K562 (cell line): ENCODE measurements around the gene TANC1.

Experiments
- CEBPG ChIP-seq, 3 experiments: fragments of 200-800 bp in 1 of 3; sonication (Bioruptor generic) in 1 of 3; sonication (generic) in 1 of 3; formaldehyde crosslinking in 1 of 3; IDR thresholded peaks in 2 of 3; conservative IDR thresholded peaks in 1 of 3; 2 replicates each; pipeline versions ENCODE4 v1.6.1 to v1.8.0; 2016 to 2022; ENCODE audit warnings: missing compliant biosample characterization in 2 of 3, missing genetic modification characterization in 2 of 3, mild to moderate bottlenecking in 1 of 3, missing genetic modification reagents in 1 of 3
- POLR2AphosphoS2 ChIP-seq: IDR thresholded peaks from 2 replicates; pipeline ENCODE4 v1.6.1; 2012; ENCODE audit warnings: low read length, improper control_type of control experiment
- ZBTB26 ChIP-seq: fragments of 450-650 bp; formaldehyde crosslinking; IDR thresholded peaks from 2 replicates; pipeline ENCODE4 v1.4.0; 2022; ENCODE audit warnings: missing genetic modification characterization

DNA sequence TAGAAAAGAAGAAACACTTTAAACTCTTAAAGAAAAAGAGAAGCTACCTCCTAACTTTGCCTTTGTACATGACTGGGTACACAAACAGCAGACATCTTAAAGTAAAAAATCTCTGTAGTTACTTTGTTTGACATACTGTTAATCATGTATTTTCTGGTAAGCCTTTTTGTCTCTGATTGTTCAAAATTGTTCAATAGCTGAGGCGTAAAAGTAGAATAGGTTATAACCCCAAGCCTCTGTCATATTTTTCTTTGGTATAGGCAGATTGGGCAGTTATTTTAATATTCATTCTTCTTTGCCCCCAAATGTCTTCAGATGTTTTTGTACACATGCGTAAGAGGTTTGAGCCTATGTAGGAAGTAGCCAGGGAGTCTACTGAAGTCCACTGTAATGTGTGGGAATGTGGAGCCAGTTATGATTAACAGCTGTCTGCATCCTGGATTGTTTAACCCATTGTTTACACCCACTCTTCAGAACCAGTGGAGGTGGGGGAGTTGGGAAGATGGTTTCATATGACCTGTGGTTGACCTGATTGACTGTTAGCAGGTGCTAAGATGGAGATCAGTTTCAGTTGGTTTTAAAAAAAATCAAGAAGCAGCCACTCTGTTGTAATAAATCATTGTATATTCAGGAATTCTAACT, 150.5 kb downstream of the TANC1 start:
- TF ChIP-seq ZBTB26 (CRISPR knock-in tag) (no peak), CEBPG (CRISPR knock-in tag; IDR thresholded peaks at IDR 0.05) (no peak), CEBPG (tag; conservative IDR thresholded peaks at IDR 0.05 in 1 of 2, IDR thresholded peaks at IDR 0.05 in 1 of 2) (no peak), POLR2AphosphoS2 (no peak)
